ENCODE results near the gene ZNRF3. TPM values are rescaled to one million over a fixed set of nuclear protein-coding genes. Genes with fewer than 3 reads are reported as not detected.

ZNRF3 gene
- total RNA-seq, 2 donors from 2014 or later, result 5.9 to 12.2 TPM

DNA sequence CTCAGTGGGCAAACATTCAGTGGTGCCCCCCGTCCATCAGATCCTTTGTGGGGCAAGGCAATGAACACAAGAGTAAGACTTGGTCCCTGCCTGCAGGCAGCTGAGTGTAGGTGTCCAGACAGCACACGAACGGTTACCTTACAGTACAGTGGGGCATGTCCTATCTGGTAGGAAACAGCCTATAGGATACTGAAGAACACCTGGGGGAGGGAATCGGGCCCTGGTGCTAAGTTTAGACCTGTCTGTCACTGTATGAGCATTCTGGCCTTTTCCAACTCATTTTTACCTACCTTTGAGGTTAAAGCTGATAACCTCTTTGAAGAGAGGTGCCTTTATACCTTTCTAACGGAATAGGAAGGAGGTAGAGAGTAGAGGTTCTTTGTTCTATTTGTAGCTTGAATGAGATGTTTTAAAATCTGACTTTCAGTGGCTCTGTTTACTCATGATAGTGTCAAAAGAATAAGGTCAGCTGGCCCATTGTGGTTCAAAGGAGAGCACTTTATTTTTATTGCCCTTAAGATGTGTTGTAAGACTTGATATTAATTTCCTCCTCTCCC, 8.9 kb downstream of the ZNRF3 start:
- no peak overlapping the region for H3K4me3 ChIP-seq
- H3K36me3 ChIP-seq, result no peaks in the 10 kb centered on the region
- H3K9ac ChIP-seq (ENCODE audit: low read depth in 2 of 2, low read length in 2 of 2), result no peak overlapping the region
- DNase-seq, result no peak
- H3K27me3 ChIP-seq, result no peaks in the 10 kb centered on the region
- intact Hi-C loops (cut with DNase I), result no loop called here
- no peaks in the 10 kb centered on the region for H3K9me3 ChIP-seq
- no peak overlapping the region for H3K27ac ChIP-seq
- TF ChIP-seq, protein P1, sequence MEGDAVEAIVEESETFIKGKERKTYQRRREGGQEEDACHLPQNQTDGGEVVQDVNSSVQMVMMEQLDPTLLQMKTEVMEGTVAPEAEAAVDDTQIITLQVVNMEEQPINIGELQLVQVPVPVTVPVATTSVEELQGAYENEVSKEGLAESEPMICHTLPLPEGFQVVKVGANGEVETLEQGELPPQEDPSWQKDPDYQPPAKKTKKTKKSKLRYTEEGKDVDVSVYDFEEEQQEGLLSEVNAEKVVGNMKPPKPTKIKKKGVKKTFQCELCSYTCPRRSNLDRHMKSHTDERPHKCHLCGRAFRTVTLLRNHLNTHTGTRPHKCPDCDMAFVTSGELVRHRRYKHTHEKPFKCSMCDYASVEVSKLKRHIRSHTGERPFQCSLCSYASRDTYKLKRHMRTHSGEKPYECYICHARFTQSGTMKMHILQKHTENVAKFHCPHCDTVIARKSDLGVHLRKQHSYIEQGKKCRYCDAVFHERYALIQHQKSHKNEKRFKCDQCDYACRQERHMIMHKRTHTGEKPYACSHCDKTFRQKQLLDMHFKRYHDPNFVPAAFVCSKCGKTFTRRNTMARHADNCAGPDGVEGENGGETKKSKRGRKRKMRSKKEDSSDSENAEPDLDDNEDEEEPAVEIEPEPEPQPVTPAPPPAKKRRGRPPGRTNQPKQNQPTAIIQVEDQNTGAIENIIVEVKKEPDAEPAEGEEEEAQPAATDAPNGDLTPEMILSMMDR (IDR thresholded peaks at IDR 0.05), result no peak
- H3K4me1 ChIP-seq, result no peaks in the 10 kb centered on the region

DNA sequence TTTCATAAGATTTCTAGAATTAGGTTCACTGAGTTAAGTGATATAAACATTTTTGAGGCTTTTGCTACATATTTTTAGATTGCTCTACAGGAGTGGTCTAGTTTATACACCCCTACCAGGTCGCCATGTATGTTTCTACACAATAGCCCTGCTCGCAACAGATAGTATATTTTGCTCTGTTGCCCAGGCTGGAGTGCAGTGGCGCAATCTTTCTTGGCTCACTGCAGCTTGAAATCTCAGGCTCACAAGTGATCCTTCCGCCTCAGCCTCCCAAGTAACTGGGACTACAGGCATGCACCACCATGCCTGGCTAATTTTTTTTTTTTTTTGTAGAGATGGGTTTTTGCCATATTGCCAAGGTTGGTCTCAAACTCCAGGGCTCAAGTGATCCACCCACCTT, 10.4 kb downstream of the ZNRF3 start:
- no peak overlapping the region for H3K9ac ChIP-seq (ENCODE audit: low read depth in 2 of 2, low read length in 2 of 2)
- intact Hi-C loops (cut with DNase I), result no loop called here
- H3K36me3 ChIP-seq, result no peaks in the 10 kb centered on the region
- TF ChIP-seq, protein P1 (IDR thresholded peaks at IDR 0.05), result no peak
- H3K27me3 ChIP-seq, result no peaks in the 10 kb centered on the region
- no peaks in the 10 kb centered on the region for H3K4me1 ChIP-seq
- H3K9me3 ChIP-seq, result no peaks in the 10 kb centered on the region
- H3K4me3 ChIP-seq, result no peak overlapping the region
- no peak for DNase-seq
- H3K27ac ChIP-seq, result no peak overlapping the region

DNA sequence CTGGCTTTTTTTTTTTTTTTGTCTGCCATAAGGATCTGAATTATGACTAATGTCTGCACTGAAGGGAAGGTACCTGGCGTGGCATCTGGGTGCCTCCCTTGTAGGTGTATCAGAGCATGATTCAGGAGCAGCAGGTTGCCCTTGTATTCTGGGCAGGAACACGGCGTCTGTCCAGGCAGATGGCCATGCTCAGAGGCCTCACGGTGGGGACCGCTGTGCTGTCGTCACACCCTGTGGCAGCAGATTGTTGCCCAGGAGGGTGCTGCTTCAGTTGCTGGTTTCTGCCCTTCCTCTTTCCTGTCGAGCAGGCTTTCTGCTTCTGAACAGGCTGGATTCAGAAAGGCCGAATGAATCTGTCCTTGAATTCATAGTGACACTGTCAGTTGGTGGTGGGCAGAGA, 11.0 kb downstream of the ZNRF3 start:
- no peak overlapping the region for H3K4me3 ChIP-seq
- no peak overlapping the region for H3K27ac ChIP-seq
- peak; percentile 62 for DNase-seq
- H3K9ac ChIP-seq (ENCODE audit: low read depth in 2 of 2, low read length in 2 of 2), result peak overlapping the region in 1 of 2 donors; percentile 43
- TF ChIP-seq, protein P1 (IDR thresholded peaks at IDR 0.05), result no peak
- intact Hi-C loops (cut with DNase I), result no loop called here
- H3K4me1 ChIP-seq, result no peaks in the 10 kb centered on the region
- no peaks in the 10 kb centered on the region for H3K36me3 ChIP-seq
- no peaks in the 10 kb centered on the region for H3K9me3 ChIP-seq
- no peaks in the 10 kb centered on the region for H3K27me3 ChIP-seq

GRCh38 chr22:28894807-28895206, 11.4 kb downstream of the ZNRF3 start:
- intact Hi-C loops (cut with DNase I), result no loop called here
- Histone ChIP-seq H3K36me3 (no peaks in the 10 kb centered on the region), H3K27ac (no peak overlapping the region), H3K9ac (ENCODE audit: low read depth in 2 of 2, low read length in 2 of 2) (no peak overlapping the region), H3K27me3 (no peaks in the 10 kb centered on the region), H3K4me1 (no peaks in the 10 kb centered on the region), H3K9me3 (no peaks in the 10 kb centered on the region), H3K4me3 (no peak overlapping the region)
- DNase-seq, result no peak
- TF ChIP-seq, protein P1 (IDR thresholded peaks at IDR 0.05), result no peak

DNA sequence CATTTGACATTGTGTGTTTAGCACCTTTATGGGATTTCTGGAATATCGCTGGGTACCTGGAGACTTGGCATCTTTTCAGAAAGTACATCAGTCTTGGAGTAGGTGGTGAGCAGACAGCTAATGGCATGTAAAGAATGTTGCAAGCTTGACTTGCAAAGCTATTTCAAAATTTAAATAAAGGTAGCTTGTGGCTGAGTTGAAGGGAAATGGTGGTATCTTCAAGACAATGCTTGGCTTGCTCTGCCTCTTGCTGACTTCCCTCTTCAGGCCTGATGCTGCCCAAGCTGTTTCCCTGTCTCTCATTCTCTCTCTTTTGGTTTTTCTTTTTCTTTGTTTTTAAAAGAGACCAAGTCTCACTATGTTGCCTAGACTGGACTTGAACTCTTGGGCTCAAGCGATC, 13.2 kb downstream of the ZNRF3 start:
- H3K9ac ChIP-seq (ENCODE audit: low read depth in 2 of 2, low read length in 2 of 2), result no peak overlapping the region
- H3K27me3 ChIP-seq, result no peaks in the 10 kb centered on the region
- no peak overlapping the region for H3K27ac ChIP-seq
- TF ChIP-seq, protein P1 (IDR thresholded peaks at IDR 0.05), result no peak
- no peaks in the 10 kb centered on the region for H3K4me1 ChIP-seq
- no peaks in the 10 kb centered on the region for H3K36me3 ChIP-seq
- H3K4me3 ChIP-seq, result no peak overlapping the region
- intact Hi-C loops (cut with DNase I), result no loop called here
- H3K9me3 ChIP-seq, result no peaks in the 10 kb centered on the region
- no peak for DNase-seq
